Fibroblast of lung (primary cell): ENCODE results near the gene KRTAP17-1.
"Not testable (repeated sequence)": the region's sequence is repeated elsewhere in the genome, so short reads cannot be mapped to it uniquely, and the experiment has no call there.

ENCODE experiments used
- CTCF ChIP-seq, 2 donors: IDR thresholded peaks in 1 of 2; conservative IDR thresholded peaks in 1 of 2; 1 replicate in 1 of 2; 2 replicates in 1 of 2; pipeline ENCODE4 v1.5.1; 2011 to 2012; ENCODE audit warnings: low read length in 2 of 2, control low read depth in 1 of 2, inconsistent platforms in 1 of 2, low read depth in 1 of 2, mild to moderate bottlenecking in 1 of 2
- EZH2 ChIP-seq: IDR thresholded peaks from 2 replicates; pipeline ENCODE4 v1.5.1; 2012; ENCODE audit warnings: low read length, control low read depth, mild to moderate bottlenecking; ENCODE audit errors: missing control alignments

DNA sequence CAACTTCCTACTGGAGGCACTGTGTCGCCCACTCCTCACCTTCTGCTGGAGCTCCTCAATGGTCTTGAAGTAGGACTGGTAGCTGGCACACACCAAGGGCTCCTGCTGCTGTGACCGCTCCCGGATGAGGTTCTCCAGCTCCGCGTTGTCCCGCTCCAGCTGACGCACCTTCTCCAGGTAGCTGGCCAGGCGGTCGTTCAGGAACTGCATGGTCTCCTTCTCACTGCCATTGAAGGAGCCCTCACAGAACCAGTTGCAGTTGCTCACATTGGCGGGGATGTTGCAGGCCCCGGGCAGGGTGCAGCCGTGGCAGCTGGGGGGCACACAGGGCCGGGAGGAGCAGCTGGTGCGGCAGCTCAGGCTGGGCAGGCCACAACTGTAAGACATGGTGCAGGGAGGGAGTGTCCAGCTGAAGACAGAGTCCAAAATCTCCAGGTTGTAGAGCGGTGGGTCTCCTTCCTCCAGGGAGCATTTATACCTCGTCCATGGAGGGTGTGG is 34.9 kb upstream of the KRTAP17-1 start, which contains the start of gene KRT33A:
- TF ChIP-seq CTCF (conservative IDR thresholded peaks at IDR 0.05 in 1 of 2, IDR thresholded peaks at IDR 0.05 in 1 of 2; ENCODE audit: low read depth in 1 of 2, low read length in 2 of 2); EZH2: not testable (repeated sequence)
